ENCODE measurements around the gene PTDSS2.

PTDSS2 gene

DNA sequence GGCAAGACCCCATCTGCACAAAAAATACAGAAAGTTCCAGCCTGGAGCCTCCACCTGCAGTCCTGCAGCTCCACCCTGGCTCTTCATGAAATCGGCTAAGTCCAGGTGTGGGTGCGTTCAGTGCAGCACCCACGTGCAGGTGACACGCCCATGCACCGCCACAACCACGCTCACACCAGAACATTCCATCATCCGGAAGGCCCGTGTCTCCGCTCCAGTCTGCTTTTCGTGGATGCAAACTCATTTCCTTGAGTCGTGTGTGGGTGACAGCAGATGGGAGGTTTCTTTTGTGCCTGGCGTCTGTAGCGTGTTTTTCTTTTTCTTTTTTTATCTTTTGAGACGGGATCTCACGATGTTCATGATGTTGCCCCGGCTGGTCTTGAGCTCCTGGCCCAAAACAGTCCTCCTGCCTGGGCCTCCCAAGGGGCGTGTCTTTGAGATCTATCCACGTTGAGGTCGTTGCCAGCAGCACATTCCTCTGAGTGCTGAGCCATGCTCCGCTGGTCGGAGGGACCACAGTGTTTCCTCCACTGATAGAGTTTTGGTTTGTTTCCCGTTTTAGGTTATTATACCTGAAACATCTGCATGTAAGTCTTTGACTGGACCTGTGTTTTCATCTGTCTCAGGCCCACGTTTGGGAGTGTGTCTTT lies 7.2 kb downstream of the PTDSS2 start:
- H3K36me3 ChIP-seq (ENCODE audit: insufficient read depth) = no peaks in the 10 kb centered on the region
- no peak overlapping the region for H3K9ac ChIP-seq
- H3K4me1 ChIP-seq (ENCODE audit: low read depth, poor library complexity, severe bottlenecking) = no peaks in the 10 kb centered on the region
- no peak overlapping the region for H3K4me2 ChIP-seq
- no peak overlapping the region for H2AFZ ChIP-seq (ENCODE audit: low read depth)
- no peak overlapping the region for H3K4me3 ChIP-seq (IDR thresholded peaks at IDR 0.05; ENCODE audit: insufficient read depth, low read depth, low read length)
- no peaks in the 10 kb centered on the region for H4K20me1 ChIP-seq (ENCODE audit: insufficient read depth)
- TF ChIP-seq, protein P1, sequence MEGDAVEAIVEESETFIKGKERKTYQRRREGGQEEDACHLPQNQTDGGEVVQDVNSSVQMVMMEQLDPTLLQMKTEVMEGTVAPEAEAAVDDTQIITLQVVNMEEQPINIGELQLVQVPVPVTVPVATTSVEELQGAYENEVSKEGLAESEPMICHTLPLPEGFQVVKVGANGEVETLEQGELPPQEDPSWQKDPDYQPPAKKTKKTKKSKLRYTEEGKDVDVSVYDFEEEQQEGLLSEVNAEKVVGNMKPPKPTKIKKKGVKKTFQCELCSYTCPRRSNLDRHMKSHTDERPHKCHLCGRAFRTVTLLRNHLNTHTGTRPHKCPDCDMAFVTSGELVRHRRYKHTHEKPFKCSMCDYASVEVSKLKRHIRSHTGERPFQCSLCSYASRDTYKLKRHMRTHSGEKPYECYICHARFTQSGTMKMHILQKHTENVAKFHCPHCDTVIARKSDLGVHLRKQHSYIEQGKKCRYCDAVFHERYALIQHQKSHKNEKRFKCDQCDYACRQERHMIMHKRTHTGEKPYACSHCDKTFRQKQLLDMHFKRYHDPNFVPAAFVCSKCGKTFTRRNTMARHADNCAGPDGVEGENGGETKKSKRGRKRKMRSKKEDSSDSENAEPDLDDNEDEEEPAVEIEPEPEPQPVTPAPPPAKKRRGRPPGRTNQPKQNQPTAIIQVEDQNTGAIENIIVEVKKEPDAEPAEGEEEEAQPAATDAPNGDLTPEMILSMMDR (conservative IDR thresholded peaks at IDR 0.05; ENCODE audit: low read depth, low read length) = no peak
- no peak overlapping the region for H3K27ac ChIP-seq
- no peaks in the 10 kb centered on the region for H3K79me2 ChIP-seq (ENCODE audit: insufficient read depth, low read depth)
- H3K27me3 ChIP-seq (ENCODE audit: insufficient read depth, low read depth) = no peaks in the 10 kb centered on the region

DNA sequence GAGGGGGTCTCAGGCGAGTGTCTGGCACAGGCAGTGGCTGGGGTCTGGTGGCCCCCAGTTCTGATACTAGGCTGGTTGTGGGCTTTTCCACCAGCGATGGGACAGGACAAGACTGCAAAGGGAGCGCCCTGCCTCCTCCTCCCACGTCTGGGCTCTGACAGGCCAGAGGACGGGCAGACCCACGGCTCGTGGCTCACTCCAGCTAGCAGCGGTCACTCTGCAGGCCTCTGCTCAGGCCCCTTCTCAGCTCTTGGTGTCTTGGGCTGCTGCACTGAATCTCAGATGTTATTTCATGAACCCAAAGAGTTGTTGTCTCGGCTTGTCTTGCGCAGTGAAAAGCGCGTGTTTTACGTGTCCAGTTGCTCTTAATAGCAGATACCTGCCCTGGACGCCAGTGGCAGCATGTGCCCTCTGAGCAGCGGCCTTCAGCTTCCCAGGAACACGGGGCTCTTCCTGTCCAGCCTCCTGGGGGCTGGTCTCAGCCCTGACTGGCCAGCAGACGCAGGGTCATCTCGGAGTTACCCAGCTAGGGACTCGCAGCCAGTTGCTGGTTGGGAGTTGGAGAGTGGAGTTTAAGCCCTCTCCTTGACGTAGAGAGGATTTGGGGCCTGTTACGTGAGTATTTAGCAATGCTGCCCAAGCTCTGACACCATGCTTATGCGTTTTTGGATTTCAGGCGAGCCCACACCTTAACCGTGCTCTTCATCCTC lies 9.6 kb downstream of the PTDSS2 start:
- no peak overlapping the region for H3K4me3 ChIP-seq (IDR thresholded peaks at IDR 0.05; ENCODE audit: insufficient read depth, low read depth, low read length)
- H3K9ac ChIP-seq = no peak overlapping the region
- TF ChIP-seq, protein P1 (conservative IDR thresholded peaks at IDR 0.05; ENCODE audit: low read depth, low read length) = no peak
- no peak overlapping the region for H3K27ac ChIP-seq
- no peaks in the 10 kb centered on the region for H3K36me3 ChIP-seq (ENCODE audit: insufficient read depth)
- no peak overlapping the region for H3K4me2 ChIP-seq
- H2AFZ ChIP-seq (ENCODE audit: low read depth) = no peak overlapping the region
- H3K4me1 ChIP-seq (ENCODE audit: low read depth, poor library complexity, severe bottlenecking) = no peaks in the 10 kb centered on the region
- no peaks in the 10 kb centered on the region for H3K79me2 ChIP-seq (ENCODE audit: insufficient read depth, low read depth)
- H4K20me1 ChIP-seq (ENCODE audit: insufficient read depth) = no peaks in the 10 kb centered on the region
- H3K27me3 ChIP-seq (ENCODE audit: insufficient read depth, low read depth) = no peaks in the 10 kb centered on the region

DNA sequence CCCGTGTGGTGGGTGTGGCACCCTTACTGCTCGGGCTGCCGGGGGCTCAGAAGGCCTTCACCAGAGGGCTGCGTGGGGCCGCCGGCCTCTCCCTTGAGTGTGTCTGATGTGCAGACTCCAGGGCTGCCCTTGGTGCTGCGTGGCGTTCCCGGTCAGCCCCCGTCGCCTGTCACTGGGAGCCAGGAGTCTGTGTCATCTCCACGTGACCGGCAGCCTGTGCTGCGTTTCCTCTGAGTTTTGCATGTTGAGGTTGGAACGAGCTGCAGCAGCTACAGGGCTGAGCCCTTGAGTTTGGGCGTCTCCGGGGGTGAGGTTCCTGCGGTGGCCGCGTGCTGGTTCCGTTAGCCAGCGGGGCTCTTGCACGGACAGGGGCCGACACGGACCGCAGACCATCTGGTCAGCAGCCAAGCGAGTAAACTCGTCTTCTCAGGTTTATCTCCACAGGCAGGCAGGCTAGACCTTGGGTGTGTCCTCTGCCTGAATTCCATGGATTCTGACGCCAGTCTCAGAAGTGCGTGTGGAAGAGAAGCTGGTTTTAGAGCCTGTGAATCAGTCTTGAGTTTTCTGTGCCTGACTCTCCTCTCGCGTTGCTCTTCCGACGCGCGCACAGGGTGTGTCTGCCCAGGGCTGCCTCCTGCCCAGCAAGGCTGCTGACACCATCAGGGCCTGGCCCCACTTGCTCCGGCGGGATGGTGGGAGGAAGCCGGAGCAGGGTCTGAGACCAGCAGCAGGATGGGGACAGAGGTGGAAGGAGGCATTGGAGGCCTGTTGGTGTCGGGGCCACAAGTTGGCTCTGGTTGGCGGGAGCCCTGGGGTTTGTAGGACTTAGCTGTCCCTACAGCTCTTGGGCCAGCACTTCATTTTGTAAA lies 10.5 kb downstream of the PTDSS2 start:
- no peak overlapping the region for H2AFZ ChIP-seq (ENCODE audit: low read depth)
- H3K79me2 ChIP-seq (ENCODE audit: insufficient read depth, low read depth) = no peaks in the 10 kb centered on the region
- H3K9ac ChIP-seq = no peak overlapping the region
- no peaks in the 10 kb centered on the region for H4K20me1 ChIP-seq (ENCODE audit: insufficient read depth)
- no peak overlapping the region for H3K4me2 ChIP-seq
- H3K27ac ChIP-seq = no peak overlapping the region
- H3K36me3 ChIP-seq (ENCODE audit: insufficient read depth) = no peaks in the 10 kb centered on the region
- TF ChIP-seq, protein P1 (conservative IDR thresholded peaks at IDR 0.05; ENCODE audit: low read depth, low read length) = no peak
- H3K4me1 ChIP-seq (ENCODE audit: low read depth, poor library complexity, severe bottlenecking) = no peaks in the 10 kb centered on the region
- H3K4me3 ChIP-seq (IDR thresholded peaks at IDR 0.05; ENCODE audit: insufficient read depth, low read depth, low read length) = no peak overlapping the region
- no peaks in the 10 kb centered on the region for H3K27me3 ChIP-seq (ENCODE audit: insufficient read depth, low read depth)

DNA sequence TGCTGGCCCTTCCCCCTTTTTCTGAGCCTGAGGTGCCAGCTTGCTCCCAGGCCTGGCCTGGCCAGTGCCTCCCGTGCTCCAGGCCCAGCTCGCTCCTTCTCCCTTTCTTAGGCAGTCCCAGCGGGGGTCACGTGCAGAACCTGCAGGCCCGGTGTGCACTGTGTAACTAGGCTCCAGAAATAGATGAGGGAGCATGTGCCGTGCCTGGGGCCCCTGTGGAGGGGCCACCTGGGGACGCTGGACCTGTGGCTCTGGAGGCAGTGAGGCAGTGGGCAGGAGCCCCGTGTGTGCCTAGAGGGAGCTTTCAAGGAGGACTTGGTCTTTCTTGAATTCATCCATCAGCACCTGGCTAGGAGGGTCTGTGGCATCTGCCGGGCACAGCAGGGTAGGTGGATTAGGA lies 11.5 kb downstream of the PTDSS2 start:
- Histone ChIP-seq H2AFZ (ENCODE audit: low read depth) (no peak overlapping the region), H3K4me1 (ENCODE audit: low read depth, poor library complexity, severe bottlenecking) (no peaks in the 10 kb centered on the region), H3K36me3 (ENCODE audit: insufficient read depth) (no peaks in the 10 kb centered on the region), H4K20me1 (ENCODE audit: insufficient read depth) (no peaks in the 10 kb centered on the region), H3K4me2 (no peak overlapping the region), H3K27ac (no peak overlapping the region), H3K9ac (no peak overlapping the region), H3K27me3 (ENCODE audit: insufficient read depth, low read depth) (no peaks in the 10 kb centered on the region), H3K4me3 (IDR thresholded peaks at IDR 0.05; ENCODE audit: insufficient read depth, low read depth, low read length) (no peak overlapping the region), H3K79me2 (ENCODE audit: insufficient read depth, low read depth) (no peaks in the 10 kb centered on the region)
- TF ChIP-seq, protein P1 (conservative IDR thresholded peaks at IDR 0.05; ENCODE audit: low read depth, low read length) = no peak
